Thoracic aorta (tissue), 2 donors: Measurements from ENCODE around the gene C1QTNF9. TPM values are rescaled to one million over a fixed set of nuclear protein-coding genes. Genes with fewer than 3 reads are reported as not detected.
A peak's percentile ranks its signal among the peaks of the same experiment; 100 is the strongest.

Source experiments
- ATAC-seq: fragments of 150-250 bp; one replicate; pipeline ENCODE4 v1.8.0; 2017; ENCODE audit warnings: low read depth; ENCODE audit not compliant: insufficient number of reproducible peaks, low FRiP score
- DNase-seq: peaks from one replicate; pipeline ENCODE4 v3.0.0-alpha.2; 2020; ENCODE audit warnings: low spot score
- H3K27ac ChIP-seq, 2 donors: fragments of 200-600 bp; sonication (generic); 1 replicate in 1 of 2; 2 replicates in 1 of 2; pipeline ENCODE4 v1.5.1; 2016; ENCODE audit warnings: mild to moderate bottlenecking in 2 of 2, moderate library complexity in 2 of 2
- H3K27me3 ChIP-seq: fragments of 200-600 bp; sonication (generic); replicated peaks from 2 replicates; pipeline ENCODE4 v1.6.0; 2016; ENCODE audit warnings: mild to moderate bottlenecking; ENCODE audit not compliant: insufficient read depth
- H3K36me3 ChIP-seq: fragments of 200-600 bp; sonication (generic); one replicate; pipeline ENCODE4 v1.5.1; 2016
- H3K4me1 ChIP-seq, 2 donors: fragments of 200-600 bp; sonication (generic); 1 replicate in 1 of 2; 2 replicates in 1 of 2; pipeline versions ENCODE4 v1.5.1 to v1.6.0; 2016; ENCODE audit warnings: low read depth in 2 of 2, mild to moderate bottlenecking in 1 of 2; ENCODE audit not compliant: control insufficient read depth in 1 of 2
- H3K4me3 ChIP-seq: fragments of 200-600 bp; sonication (generic); 2 replicates; pipeline ENCODE4 v1.5.1; 2016; ENCODE audit warnings: mild to moderate bottlenecking
- H3K9me3 ChIP-seq: fragments of 200-600 bp; sonication (generic); 2 replicates; pipeline ENCODE4 v1.5.1; 2016
- total RNA-seq, 2 donors: library from RNA; depleted of rRNA; stranded (reverse); fragments of >200 nt; gene quantifications; one replicate each; pipeline versions ENCODE4 v1.1.0 to v1.2.3, GENCODE V29; 2016
- TF ChIP-seq, protein P1 (sequence below): fragments of 200-600 bp; sonication (generic); IDR thresholded peaks from one replicate; pipeline ENCODE4 v1.5.1; 2019; ENCODE audit warnings: antibody characterized with exemption

Gene C1QTNF9
- total RNA-seq, 2 donors from 2014 or later, result 0.41 TPM; not detected in 1

DNA sequence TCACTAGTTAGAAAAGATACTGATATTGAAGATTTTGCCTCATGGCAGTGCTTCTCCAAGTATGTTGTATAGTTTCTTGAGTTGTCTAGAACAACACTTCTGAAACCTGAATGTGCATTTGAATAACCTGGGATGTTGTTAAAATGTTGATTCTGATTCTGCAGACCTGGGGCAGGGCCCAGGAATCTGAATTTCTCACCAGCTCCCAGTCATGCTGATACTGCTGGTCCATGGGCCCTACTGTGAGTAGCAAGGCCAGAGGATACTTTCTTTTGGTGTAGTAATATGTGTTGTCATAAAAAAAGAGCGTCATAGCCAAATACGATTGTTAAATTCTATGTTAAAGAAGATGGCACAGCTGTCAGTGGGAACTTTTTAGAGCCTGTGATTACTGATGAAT lies 41.6 kb upstream of the C1QTNF9 start:
- ATAC-seq (no peak), DNase-seq (no peak)
- TF ChIP-seq, protein P1, sequence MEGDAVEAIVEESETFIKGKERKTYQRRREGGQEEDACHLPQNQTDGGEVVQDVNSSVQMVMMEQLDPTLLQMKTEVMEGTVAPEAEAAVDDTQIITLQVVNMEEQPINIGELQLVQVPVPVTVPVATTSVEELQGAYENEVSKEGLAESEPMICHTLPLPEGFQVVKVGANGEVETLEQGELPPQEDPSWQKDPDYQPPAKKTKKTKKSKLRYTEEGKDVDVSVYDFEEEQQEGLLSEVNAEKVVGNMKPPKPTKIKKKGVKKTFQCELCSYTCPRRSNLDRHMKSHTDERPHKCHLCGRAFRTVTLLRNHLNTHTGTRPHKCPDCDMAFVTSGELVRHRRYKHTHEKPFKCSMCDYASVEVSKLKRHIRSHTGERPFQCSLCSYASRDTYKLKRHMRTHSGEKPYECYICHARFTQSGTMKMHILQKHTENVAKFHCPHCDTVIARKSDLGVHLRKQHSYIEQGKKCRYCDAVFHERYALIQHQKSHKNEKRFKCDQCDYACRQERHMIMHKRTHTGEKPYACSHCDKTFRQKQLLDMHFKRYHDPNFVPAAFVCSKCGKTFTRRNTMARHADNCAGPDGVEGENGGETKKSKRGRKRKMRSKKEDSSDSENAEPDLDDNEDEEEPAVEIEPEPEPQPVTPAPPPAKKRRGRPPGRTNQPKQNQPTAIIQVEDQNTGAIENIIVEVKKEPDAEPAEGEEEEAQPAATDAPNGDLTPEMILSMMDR, result no peak
- Histone ChIP-seq H3K4me3 (peak overlapping the region; percentile 49), H3K9me3 (no peaks in the 10 kb centered on the region), H3K27me3 (no peaks in the 10 kb centered on the region), H3K36me3 (no peaks in the 10 kb centered on the region), H3K4me1 (peaks cover 8 to 24% of the 10 kb centered on the region in 2 donors), H3K27ac (peak overlapping the region in 1 of 2 donors; percentile 22)

DNA sequence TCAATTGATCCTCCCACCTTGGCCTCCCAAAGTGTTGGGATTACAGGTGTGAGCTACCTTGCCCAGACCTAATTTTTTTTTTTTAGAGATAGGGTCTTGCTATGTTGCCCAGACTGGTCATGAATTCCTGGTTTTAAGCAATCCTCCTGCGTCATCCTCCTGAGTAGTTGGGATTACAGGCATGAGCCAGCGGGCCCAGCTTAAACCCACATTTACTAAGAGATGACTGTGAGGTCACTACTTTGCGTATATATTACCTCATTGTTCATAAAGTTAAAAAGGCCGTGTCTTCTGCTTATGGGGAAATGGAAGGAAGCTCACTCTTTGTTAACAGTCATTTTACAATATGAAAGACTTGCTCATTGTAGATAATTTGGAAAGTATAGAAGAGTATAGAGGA lies 39.6 kb upstream of the C1QTNF9 start:
- no peak overlapping the region for H3K27ac ChIP-seq
- H3K36me3 ChIP-seq, result no peaks in the 10 kb centered on the region
- H3K27me3 ChIP-seq, result no peaks in the 10 kb centered on the region
- H3K4me1 ChIP-seq, result peaks cover 9 to 28% of the 10 kb centered on the region in 2 donors
- DNase-seq, result no peak
- no peak for ATAC-seq
- no peak overlapping the region for H3K4me3 ChIP-seq
- TF ChIP-seq, protein P1, result no peak
- no peaks in the 10 kb centered on the region for H3K9me3 ChIP-seq

DNA sequence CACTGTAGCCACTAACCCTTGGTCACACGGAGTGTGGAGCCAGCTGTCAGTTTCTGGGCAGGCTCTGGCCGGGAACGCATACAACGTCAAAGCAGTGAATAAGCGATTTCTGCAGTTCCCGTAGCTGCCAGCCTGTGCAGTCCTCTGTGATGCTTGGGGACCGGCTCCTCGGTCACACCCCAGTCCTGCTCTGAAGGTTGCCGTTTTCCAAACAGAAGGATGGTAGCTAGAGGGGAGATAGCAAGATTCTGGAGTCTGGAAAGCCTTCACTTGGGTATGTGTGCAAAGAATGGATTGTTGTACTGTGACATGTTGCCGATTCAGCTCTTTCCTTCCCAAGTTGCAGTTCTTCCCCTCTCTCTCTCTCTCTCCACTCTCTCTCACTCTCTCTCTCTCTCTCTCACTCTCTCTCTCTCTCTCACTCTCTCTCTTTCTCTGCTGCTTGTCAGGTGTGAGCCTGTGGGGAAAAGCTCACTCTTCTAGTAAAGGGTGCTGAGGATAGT lies 38.7 kb upstream of the C1QTNF9 start:
- H3K27ac ChIP-seq, result peak overlapping the region; percentile 79 to 84
- H3K27me3 ChIP-seq, result no peaks in the 10 kb centered on the region
- peak overlapping the region; percentile 73 for H3K4me3 ChIP-seq
- H3K4me1 ChIP-seq, result peaks cover 9 to 28% of the 10 kb centered on the region in 2 donors
- ATAC-seq (no peak), DNase-seq (no peak)
- TF ChIP-seq, protein P1, result no peak
- no peaks in the 10 kb centered on the region for H3K36me3 ChIP-seq
- no peaks in the 10 kb centered on the region for H3K9me3 ChIP-seq

DNA sequence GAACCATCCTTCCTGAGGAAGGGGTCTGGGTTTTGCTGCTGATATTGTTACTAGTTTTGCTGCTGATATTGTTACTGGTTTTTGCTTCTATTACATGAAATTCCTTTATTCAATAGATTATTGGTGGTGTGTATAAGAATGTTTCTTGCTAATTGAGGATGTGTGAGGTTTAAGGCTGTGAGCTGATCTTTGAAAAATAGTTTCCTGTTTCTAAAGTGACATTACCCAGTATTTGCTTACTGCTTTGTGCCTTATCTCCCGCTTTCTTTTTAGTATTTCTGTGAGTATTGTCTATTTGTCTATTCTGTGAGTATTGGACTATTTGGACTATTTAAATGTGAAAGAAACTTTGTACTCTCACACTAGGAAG lies 38.2 kb upstream of the C1QTNF9 start:
- TF ChIP-seq, protein P1, result no peak
- Histone ChIP-seq H3K36me3 (no peaks in the 10 kb centered on the region), H3K4me1 (peaks cover 9 to 28% of the 10 kb centered on the region in 2 donors), H3K4me3 (peak overlapping the region; percentile 73), H3K9me3 (no peaks in the 10 kb centered on the region), H3K27me3 (no peaks in the 10 kb centered on the region), H3K27ac (peak overlapping the region; percentile 79 to 84)
- no peak for ATAC-seq
- DNase-seq, result no peak

DNA sequence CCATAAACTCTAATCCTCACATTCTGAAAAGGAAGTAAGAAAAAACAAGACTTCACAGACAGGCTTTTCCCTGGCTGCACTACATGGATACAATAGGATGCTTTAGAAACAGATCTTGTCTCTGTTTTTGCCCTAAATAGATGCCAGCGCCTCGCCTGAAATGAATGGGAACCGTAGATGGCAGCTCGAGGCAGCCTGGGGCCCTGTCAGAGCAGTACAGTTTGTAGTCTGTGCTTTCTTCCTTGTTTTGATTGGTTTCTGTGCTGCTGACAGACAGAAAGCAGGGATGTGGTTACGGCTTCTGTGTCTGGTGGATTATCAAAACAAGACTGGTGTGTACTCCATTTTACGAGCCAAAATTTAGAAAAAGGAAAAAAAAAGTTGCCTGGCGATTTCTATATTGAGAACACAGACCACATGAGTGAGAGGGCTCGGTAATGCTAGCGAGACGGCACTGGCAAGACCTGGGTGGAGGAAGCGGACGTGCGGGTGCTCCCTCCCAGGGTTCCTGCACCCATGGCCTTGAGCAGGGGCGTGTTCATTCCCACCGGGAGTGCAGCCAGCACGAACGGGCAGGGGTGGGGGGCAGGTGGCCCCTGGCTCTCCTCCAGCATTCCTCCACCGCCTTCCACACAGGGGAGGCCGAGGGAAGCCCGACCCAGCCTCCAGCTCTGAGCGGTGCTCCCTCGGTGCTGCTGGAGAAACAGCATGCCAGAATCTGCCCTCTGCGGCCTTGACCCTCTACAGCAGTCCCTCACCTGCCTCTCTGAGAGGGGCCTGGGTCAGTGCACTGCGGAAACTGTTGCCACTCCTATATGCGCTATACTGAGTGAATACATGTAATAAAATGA lies 37.6 kb upstream of the C1QTNF9 start:
- no peaks in the 10 kb centered on the region for H3K36me3 ChIP-seq
- H3K4me1 ChIP-seq, result peaks cover 9 to 28% of the 10 kb centered on the region in 2 donors
- no peak for DNase-seq
- H3K27ac ChIP-seq, result peak overlapping the region; percentile 79 to 84
- no peaks in the 10 kb centered on the region for H3K9me3 ChIP-seq
- ATAC-seq, result peak; percentile 62
- H3K4me3 ChIP-seq, result peak overlapping the region; percentile 73
- TF ChIP-seq, protein P1, result no peak
- no peaks in the 10 kb centered on the region for H3K27me3 ChIP-seq
